ENCODE data around the gene MCAM. TPM values are rescaled to one million over a fixed set of nuclear protein-coding genes. Genes with fewer than 3 reads are reported as not detected.
A peak's percentile ranks its signal among the peaks of the same experiment; 100 is the strongest.

MCAM gene
- total RNA-seq, 1 experiment from 2014 or later, result 38.8 TPM

DNA sequence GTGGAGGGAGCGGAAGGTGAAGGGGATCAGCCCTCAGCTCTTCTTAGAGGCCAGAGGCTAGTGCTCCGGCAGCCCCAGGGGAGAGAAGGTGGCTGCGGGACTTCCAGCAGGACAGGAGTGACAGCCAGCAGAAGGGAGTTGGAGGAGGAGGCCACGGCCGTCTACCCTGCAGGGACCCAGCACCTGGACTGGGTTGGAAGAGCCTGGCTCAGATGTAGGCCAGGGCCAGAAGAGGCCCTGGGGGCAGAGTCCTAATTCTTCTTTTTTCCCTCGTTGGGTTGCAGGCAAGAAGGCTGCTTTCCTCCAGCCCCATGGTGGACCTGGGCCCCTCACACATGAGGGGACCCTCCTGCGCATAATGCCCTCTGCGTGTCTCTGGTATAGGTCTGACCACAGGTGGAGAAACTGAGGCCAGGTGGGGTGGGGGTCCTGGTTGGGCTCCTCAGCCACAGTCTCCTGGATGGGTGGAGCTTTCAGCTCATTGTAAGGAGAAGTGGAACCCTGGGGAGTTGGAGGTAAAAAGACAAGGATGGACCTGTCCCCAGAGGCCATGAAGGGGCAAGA is 2.3 kb upstream of the MCAM start:
- POLR2A ChIA-PET (ENCODE audit: unreplicated experiment), result interaction anchor here (0.5 to 0.7 kb wide), 2 partner anchors 113 to 150 kb away, joined by 4 to 5 read pairs; partner anchors contain the start of gene CBL
- peaks cover 20% of the 10 kb centered on the region for H3K27me3 ChIP-seq (ENCODE audit: insufficient read depth, low read depth)
- peak overlapping the region; percentile 31; the same call in 1 of the 2 replicates for H3K4me2 ChIP-seq
- H3K9me3 ChIP-seq (ENCODE audit: insufficient read depth, low read depth), result no peaks in the 10 kb centered on the region
- no peaks in the 10 kb centered on the region for H4K20me1 ChIP-seq (ENCODE audit: insufficient read depth)
- peaks cover 44% of the 10 kb centered on the region for H3K4me1 ChIP-seq (replicated peaks; ENCODE audit: insufficient read depth)
- H3K36me3 ChIP-seq (ENCODE audit: low read depth), result no peaks in the 10 kb centered on the region
- H2AFZ ChIP-seq, result no peak overlapping the region
- intact Hi-C loops (cut with micrococcal nuclease; ENCODE audit: unreplicated experiment), result loop anchor here (5.0 kb wide), 3 partner anchors 112 to 407 kb away; partner anchors contain the start of genes CBL and DPAGT1
- no peak overlapping the region for H3K27ac ChIP-seq
- TF ChIP-seq CTCF (conservative IDR thresholded peaks at IDR 0.05) (no peak), EZH2 (IDR thresholded peaks at IDR 0.05; ENCODE audit: low read depth) (no peak)
- CTCF ChIA-PET, result interaction anchor here (0.6 to 1.1 kb wide), 2 partner anchors 10 to 19 kb away, joined by 3 to 8 read pairs; no protein-coding TSS in a partner anchor
- DNase-seq, result no peak
- peaks cover 25% of the 10 kb centered on the region; the same call in 1 of the 2 replicates for H3F3A ChIP-seq (ENCODE audit: insufficient read depth, low read depth)
- H3K9me2 ChIP-seq (ENCODE audit: insufficient read depth), result no peaks in the 10 kb centered on the region
- BruUV-seq (replicated peaks), result TSS peak; percentile 12
- no peak overlapping the region for H3K4me3 ChIP-seq
- H3K79me2 ChIP-seq (ENCODE audit: low read depth), result no peaks in the 10 kb centered on the region

DNA sequence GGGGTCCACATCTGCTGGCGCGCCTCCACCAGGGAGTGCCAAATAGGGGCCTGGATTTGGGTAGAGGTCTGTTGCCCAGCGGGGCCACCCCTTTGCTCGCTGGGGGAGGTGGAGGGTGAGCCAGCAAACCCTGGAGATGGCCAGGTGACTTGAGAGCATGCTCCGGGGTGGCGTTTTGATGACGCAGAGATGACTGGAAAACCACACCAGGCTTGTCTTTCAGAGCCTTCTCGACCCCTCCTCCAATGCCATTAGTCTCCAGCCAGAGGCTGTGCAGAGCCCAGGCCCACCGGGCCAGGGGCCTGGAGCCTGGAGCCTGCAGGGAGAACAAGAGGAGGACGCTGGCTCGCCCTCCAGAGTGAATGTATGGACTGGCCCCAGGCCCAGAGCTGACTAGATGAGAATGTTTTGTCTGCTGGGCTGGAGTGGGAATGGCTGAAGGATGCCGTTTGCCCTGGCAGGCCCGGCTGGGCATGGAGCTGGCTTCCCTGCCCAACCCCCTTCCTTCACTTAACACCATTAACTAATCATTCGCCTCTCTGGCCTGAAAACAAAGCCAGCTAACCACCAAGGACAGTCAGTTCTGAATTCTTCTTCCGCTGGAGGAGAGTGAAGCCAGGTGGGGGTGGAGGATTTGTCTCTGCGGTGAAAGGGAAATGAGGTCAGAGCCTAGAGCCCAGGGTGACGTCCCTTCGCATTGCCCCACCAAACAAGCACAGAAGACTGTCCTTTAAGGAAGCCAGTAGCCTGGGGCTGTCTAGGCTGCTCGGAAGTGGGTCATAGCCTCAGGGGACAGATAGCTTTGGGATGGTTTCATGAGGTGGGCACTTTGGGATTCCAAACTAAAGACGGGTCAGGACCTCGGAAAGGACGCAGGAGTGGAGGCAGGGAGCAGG is 1.6 kb upstream of the MCAM start:
- peak; percentile 56 to 64 for DNase-seq
- no peaks in the 10 kb centered on the region for H3K9me2 ChIP-seq (ENCODE audit: insufficient read depth)
- H3K4me3 ChIP-seq, result no peak overlapping the region
- BruUV-seq (replicated peaks), result no TSS peak
- H2AFZ ChIP-seq, result no peak overlapping the region
- peaks cover 20% of the 10 kb centered on the region for H3K27me3 ChIP-seq (ENCODE audit: insufficient read depth, low read depth)
- no peak for TF ChIP-seq CTCF (conservative IDR thresholded peaks at IDR 0.05)
- no peak for TF ChIP-seq EZH2 (IDR thresholded peaks at IDR 0.05; ENCODE audit: low read depth)
- peaks cover 25% of the 10 kb centered on the region; the same call in 1 of the 2 replicates for H3F3A ChIP-seq (ENCODE audit: insufficient read depth, low read depth)
- no peaks in the 10 kb centered on the region for H4K20me1 ChIP-seq (ENCODE audit: insufficient read depth)
- no peaks in the 10 kb centered on the region for H3K9me3 ChIP-seq (ENCODE audit: insufficient read depth, low read depth)
- H3K4me1 ChIP-seq (replicated peaks; ENCODE audit: insufficient read depth), result peaks cover 44% of the 10 kb centered on the region
- peak overlapping the region; percentile 31 for H3K4me2 ChIP-seq
- intact Hi-C loops (cut with micrococcal nuclease; ENCODE audit: unreplicated experiment), result loop anchor here (5.0 kb wide), 3 partner anchors 111 to 406 kb away; partner anchors contain the start of genes CBL and DPAGT1
- H3K79me2 ChIP-seq (ENCODE audit: low read depth), result no peaks in the 10 kb centered on the region
- no peak overlapping the region for H3K27ac ChIP-seq
- no peaks in the 10 kb centered on the region for H3K36me3 ChIP-seq (ENCODE audit: low read depth)
- POLR2A ChIA-PET (ENCODE audit: unreplicated experiment), result interaction anchor here (0.5 kb wide), 1 partner anchor 112 kb away, joined by 4 read pairs; the partner anchor contains the start of gene CBL
- CTCF ChIA-PET, result interaction anchor here (0.6 to 1.1 kb wide), 3 partner anchors 10 to 149 kb away, joined by 3 to 8 read pairs (median 3); no protein-coding TSS in a partner anchor

- Histone ChIP-seq H3K4me1 (replicated peaks; ENCODE audit: insufficient read depth) (peaks cover 44% of the 10 kb centered on the region), H3K27me3 (ENCODE audit: insufficient read depth, low read depth) (peaks cover 20% of the 10 kb centered on the region), H3K4me2 (peak overlapping the region; percentile 56), H3F3A (ENCODE audit: insufficient read depth, low read depth) (peaks cover 23% of the 10 kb centered on the region; the same call in 1 of the 2 replicates), H3K36me3 (ENCODE audit: low read depth) (no peaks in the 10 kb centered on the region), H3K4me3 (no peak overlapping the region), H3K27ac (no peak overlapping the region), H4K20me1 (ENCODE audit: insufficient read depth) (no peaks in the 10 kb centered on the region), H3K79me2 (ENCODE audit: low read depth) (no peaks in the 10 kb centered on the region), H3K9me3 (ENCODE audit: insufficient read depth, low read depth) (no peaks in the 10 kb centered on the region), H3K9me2 (ENCODE audit: insufficient read depth) (no peaks in the 10 kb centered on the region), H2AFZ (no peak overlapping the region)
- CTCF ChIA-PET, result interaction anchor here (0.6 to 0.9 kb wide), 3 partner anchors 149 to 256 kb away, joined by 3 to 5 read pairs (median 4); partner anchors contain the start of gene DPAGT1
- POLR2A ChIA-PET (ENCODE audit: unreplicated experiment), result interaction anchor here (0.6 kb wide), 3 partner anchors 334 to 804 kb away, joined by 6 to 31 read pairs (median 14); no protein-coding TSS in a partner anchor
- intact Hi-C loops (cut with micrococcal nuclease; ENCODE audit: unreplicated experiment), result loop anchor here (5.0 kb wide), 3 partner anchors 110 to 405 kb away; partner anchors contain the start of genes CBL and DPAGT1
- TSS peak; percentile 21 for BruUV-seq (replicated peaks)
- no peak for DNase-seq
- TF ChIP-seq CTCF (conservative IDR thresholded peaks at IDR 0.05), result no peak
- no peak for TF ChIP-seq EZH2 (IDR thresholded peaks at IDR 0.05; ENCODE audit: low read depth)
Measured at GRCh38 chr11:119317592-119318239, 786 bp upstream of the MCAM start.

Measured in PC-9 (cell line).